Lower leg skin (tissue), 3 donors: ENCODE results near the gene JUNB.

Source experiments
- POLR2A ChIP-seq, 2 donors: fragments of 450-650 bp; IDR thresholded peaks; one replicate each; pipeline ENCODE4 v1.6.1; 2016 to 2017; ENCODE audit warnings: antibody characterized with exemption in 2 of 2, mild to moderate bottlenecking in 1 of 2, moderate library complexity in 1 of 2
- TF ChIP-seq, protein P1 (sequence below), 3 donors: fragments of 450-650 bp; IDR thresholded peaks; one replicate each; pipeline ENCODE4 v1.5.1; 2016; ENCODE audit warnings: antibody characterized with exemption in 3 of 3, mild to moderate bottlenecking in 3 of 3, moderate library complexity in 2 of 3

DNA sequence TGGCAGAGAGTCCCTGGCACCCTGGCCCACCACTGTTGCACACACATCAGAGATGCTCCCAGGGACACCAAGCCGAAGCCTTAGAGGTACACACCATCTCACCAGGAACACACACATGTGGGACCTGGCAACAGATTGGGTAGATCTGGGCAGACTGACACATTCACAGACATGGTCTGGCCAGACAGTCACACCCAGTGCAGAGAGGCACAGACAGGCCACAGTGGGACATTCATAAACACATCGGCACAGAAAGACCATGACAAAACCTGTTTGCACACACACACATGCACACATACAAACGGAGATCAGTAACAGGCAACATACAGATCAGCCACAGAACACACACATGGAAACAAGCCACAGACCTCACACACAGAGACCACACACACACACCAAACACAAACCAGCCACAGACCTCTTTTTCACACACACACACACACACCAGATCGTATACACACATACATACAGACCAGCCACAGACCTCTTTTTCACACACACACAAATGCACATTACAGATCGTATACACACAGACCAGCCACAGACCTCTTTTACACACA, 6.3 kb upstream of the JUNB start:
- TF ChIP-seq, protein P1, sequence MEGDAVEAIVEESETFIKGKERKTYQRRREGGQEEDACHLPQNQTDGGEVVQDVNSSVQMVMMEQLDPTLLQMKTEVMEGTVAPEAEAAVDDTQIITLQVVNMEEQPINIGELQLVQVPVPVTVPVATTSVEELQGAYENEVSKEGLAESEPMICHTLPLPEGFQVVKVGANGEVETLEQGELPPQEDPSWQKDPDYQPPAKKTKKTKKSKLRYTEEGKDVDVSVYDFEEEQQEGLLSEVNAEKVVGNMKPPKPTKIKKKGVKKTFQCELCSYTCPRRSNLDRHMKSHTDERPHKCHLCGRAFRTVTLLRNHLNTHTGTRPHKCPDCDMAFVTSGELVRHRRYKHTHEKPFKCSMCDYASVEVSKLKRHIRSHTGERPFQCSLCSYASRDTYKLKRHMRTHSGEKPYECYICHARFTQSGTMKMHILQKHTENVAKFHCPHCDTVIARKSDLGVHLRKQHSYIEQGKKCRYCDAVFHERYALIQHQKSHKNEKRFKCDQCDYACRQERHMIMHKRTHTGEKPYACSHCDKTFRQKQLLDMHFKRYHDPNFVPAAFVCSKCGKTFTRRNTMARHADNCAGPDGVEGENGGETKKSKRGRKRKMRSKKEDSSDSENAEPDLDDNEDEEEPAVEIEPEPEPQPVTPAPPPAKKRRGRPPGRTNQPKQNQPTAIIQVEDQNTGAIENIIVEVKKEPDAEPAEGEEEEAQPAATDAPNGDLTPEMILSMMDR (IDR thresholded peaks at IDR 0.05) = peak in 1 of 3 donors; percentile 6
- no peak for TF ChIP-seq POLR2A (IDR thresholded peaks at IDR 0.05)
